GM13976 (cell line): Measurements from ENCODE around the gene FAM131C.

Experiments
- DNase-seq: peaks from one replicate; pipeline ENCODE4 v3.0.0; 2012; ENCODE audit warnings: low spot score
- CTCF ChIP-seq: IDR thresholded peaks from 2 replicates; pipeline ENCODE4 v1.5.1; 2012; ENCODE audit warnings: borderline replicate concordance, mild to moderate bottlenecking; ENCODE audit not compliant: insufficient read depth; ENCODE audit errors: extremely low read depth, missing control alignments, control extremely low read depth
- in situ Hi-C: fragments of 300-500 bp; cut with MboI; formaldehyde crosslinking; loops from one replicate; pipeline ENCODE4 v1.12.0; 2022; ENCODE audit warnings: low sequenced_read_pairs, mixed read lengths, inconsistent platforms; ENCODE audit not compliant: unreplicated experiment

The FAM131C gene

GRCh38 chr1:16092923-16093511 lies 19.6 kb upstream of the FAM131C start:
- DNase-seq: no peak
- in situ Hi-C loops: loop anchor here (25.0 kb wide), 1 partner anchor 269 kb away; the partner anchor contains the start of genes FBXO42 and SZRD1
- TF ChIP-seq CTCF: no peak

GRCh38 chr1:16092097-16092922 lies 18.9 kb upstream of the FAM131C start:
- in situ Hi-C loops: loop anchor here (25.0 kb wide), 1 partner anchor 270 kb away; the partner anchor contains the start of genes FBXO42 and SZRD1

GRCh38 chr1:16091296-16091695 lies 17.8 kb upstream of the FAM131C start:
- in situ Hi-C loops: loop anchor here (25.0 kb wide), 1 partner anchor 271 kb away; the partner anchor contains the start of genes FBXO42 and SZRD1

More at GRCh38 chr1:16092097-16092922, 18.9 kb upstream of the FAM131C start:
- no peak for TF ChIP-seq CTCF
- no peak for DNase-seq

GRCh38 chr1:16090076-16090826 lies 16.8 kb upstream of the FAM131C start:
- no peak for TF ChIP-seq CTCF
- in situ Hi-C loops: loop anchor here (25.0 kb wide), 1 partner anchor 272 kb away; the partner anchor contains the start of genes FBXO42 and SZRD1
- DNase-seq: no peak

More at GRCh38 chr1:16091296-16091695, 17.8 kb upstream of the FAM131C start:
- no peak for TF ChIP-seq CTCF
- DNase-seq: no peak

GRCh38 chr1:16088996-16089395 lies 15.5 kb upstream of the FAM131C start:
- TF ChIP-seq CTCF: no peak
- no peak for DNase-seq
- in situ Hi-C loops: loop anchor here (25.0 kb wide), 1 partner anchor 273 kb away; the partner anchor contains the start of genes FBXO42 and SZRD1
